Transverse colon (tissue), 4 donors: ENCODE data around the gene ZBTB32.
A peak's percentile ranks its signal among the peaks of the same experiment; 100 is the strongest.

ENCODE experiments used
- CTCF ChIP-seq, 5 experiments: fragments of 200-600 bp in 3 of 5; fragments of 450-650 bp in 2 of 5; sonication (generic) in 3 of 5; IDR thresholded peaks; 1 replicate in 2 of 5; 2 replicates in 3 of 5; pipeline ENCODE4 v1.5.1; 2016 to 2017; ENCODE audit warnings: antibody characterized with exemption in 5 of 5, inconsistent platforms in 3 of 5, mild to moderate bottlenecking in 2 of 5, moderate library complexity in 1 of 5
- EP300 ChIP-seq: sonication (generic); formaldehyde crosslinking; IDR thresholded peaks from one replicate; pipeline ENCODE4 v1.6.1; 2017; ENCODE audit warnings: antibody characterized with exemption, low read depth
- POLR2A ChIP-seq: fragments of 450-650 bp; IDR thresholded peaks from one replicate; pipeline ENCODE4 v1.6.1; 2016; ENCODE audit warnings: antibody characterized with exemption, mild to moderate bottlenecking, moderate library complexity
- POLR2AphosphoS5 ChIP-seq, 3 donors: sonication (generic); formaldehyde crosslinking; IDR thresholded peaks; one replicate each; pipeline ENCODE4 v1.6.1; 2016; ENCODE audit warnings: antibody characterized with exemption in 3 of 3

GRCh38 chr19:35755550-35756376 lies 51.4 kb downstream of the ZBTB32 start:
- peak; percentile 29 to 65 (median 63) for TF ChIP-seq POLR2AphosphoS5 (IDR thresholded peaks at IDR 0.05)
- no peak for TF ChIP-seq CTCF (IDR thresholded peaks at IDR 0.05)
- TF ChIP-seq POLR2A: no peak
- peak; percentile 82 for TF ChIP-seq EP300
